Gastrocnemius medialis (tissue), 4 donors: ENCODE data around the gene PPP1R2. TPM values are rescaled to one million over a fixed set of nuclear protein-coding genes. Genes with fewer than 3 reads are reported as not detected.
A peak's percentile ranks its signal among the peaks of the same experiment; 100 is the strongest.

Experiments used
- ATAC-seq, 2 donors: fragments of 150-250 bp; one replicate each; pipeline ENCODE4 v1.9.1; 2016
- DNase-seq, 2 donors: peaks; one replicate each; pipeline ENCODE4 v3.0.0-alpha.2; 2019
- H3K27ac ChIP-seq, 4 donors: fragments of 200-600 bp; sonication (generic); 1 replicate in 1 of 4; 2 replicates in 3 of 4; pipeline ENCODE4 v1.5.1; 2016 to 2018; ENCODE audit warnings: mild to moderate bottlenecking in 2 of 4, moderate library complexity in 1 of 4
- H3K27me3 ChIP-seq, 3 donors: fragments of 200-600 bp; sonication (generic) in 2 of 3; 1 replicate in 1 of 3; 2 replicates in 2 of 3; pipeline versions ENCODE4 v1.5.1 to v1.6.0; 2016 to 2019; ENCODE audit warnings: mild to moderate bottlenecking in 1 of 3, moderate library complexity in 1 of 3
- H3K36me3 ChIP-seq, 2 donors: fragments of 200-600 bp; sonication (generic) in 1 of 2; one replicate each; pipeline ENCODE4 v1.5.1; 2017 to 2018
- H3K4me1 ChIP-seq, 2 donors: fragments of 200-600 bp; sonication (generic) in 1 of 2; one replicate each; pipeline ENCODE4 v1.5.1; 2016 to 2017; ENCODE audit warnings: mild to moderate bottlenecking in 2 of 2
- H3K4me3 ChIP-seq, 4 donors: fragments of 200-600 bp; sonication (generic) in 3 of 4; 1 replicate in 1 of 4; 2 replicates in 3 of 4; pipeline ENCODE4 v1.5.1; 2016 to 2019; ENCODE audit warnings: mild to moderate bottlenecking in 2 of 4
- H3K9me3 ChIP-seq, 3 donors: fragments of 200-600 bp; sonication (generic) in 2 of 3; 1 replicate in 1 of 3; 2 replicates in 2 of 3; pipeline ENCODE4 v1.5.1; 2016 to 2019
- CTCF ChIP-seq, 5 experiments: fragments of 450-650 bp in 3 of 5; fragments of 200-600 bp in 2 of 5; sonication (generic) in 2 of 5; IDR thresholded peaks in 4 of 5; conservative IDR thresholded peaks in 1 of 5; 1 replicate in 4 of 5; 2 replicates in 1 of 5; pipeline ENCODE4 v1.5.1; 2016 to 2019; ENCODE audit warnings: antibody characterized with exemption in 5 of 5, mild to moderate bottlenecking in 3 of 5, moderate library complexity in 3 of 5
- POLR2A ChIP-seq, 2 donors: fragments of 450-650 bp; IDR thresholded peaks; one replicate each; pipeline ENCODE4 v1.6.1; 2017; ENCODE audit warnings: antibody characterized with exemption in 2 of 2, mild to moderate bottlenecking in 2 of 2, moderate library complexity in 2 of 2
- in situ Hi-C, 4 donors: fragments of 200-750 bp; cut with MboI; loops; one replicate each; pipeline versions ENCODE4 v1.15.0 to v1.8.0; 2017; ENCODE audit warnings: low sequenced_read_pairs in 4 of 4
- intact Hi-C: fragments of 100-400 bp; cut with DNase I; formaldehyde crosslinking; loops from one replicate; pipeline ENCODE4 v1.15.1; 2023; ENCODE audit warnings: low total_unique reads
- total RNA-seq, 4 donors: library from RNA; depleted of rRNA; stranded (reverse); fragments of >200 nt; gene quantifications; one replicate each; pipeline versions ENCODE4 v1.1.0 to v1.2.3, GENCODE V29; 2016

Gene PPP1R2
- total RNA-seq, 4 donors from 2014 or later = 80.6 to 133 (median 108) TPM

GRCh38 chr3:195563317-195563716 is 20.2 kb upstream of the PPP1R2 start:
- no peak for ATAC-seq
- Histone ChIP-seq H3K9me3 (no peaks in the 10 kb centered on the region), H3K27ac (no peak overlapping the region), H3K4me3 (no peak overlapping the region), H3K4me1 (peaks cover 17 to 24% of the 10 kb centered on the region in 2 donors), H3K27me3 (no peaks in the 10 kb centered on the region), H3K36me3 (no peaks in the 10 kb centered on the region)
- in situ Hi-C loops (loop anchor here in 1 of 4 donors (25.0 kb wide), 1 partner anchor 274 kb away; no protein-coding TSS in a partner anchor), intact Hi-C loops (no loop called here)
- no peak for DNase-seq
- no peak for TF ChIP-seq CTCF (IDR thresholded peaks at IDR 0.05 in 4 of 5, conservative IDR thresholded peaks at IDR 0.05 in 1 of 5)
- no peak for TF ChIP-seq POLR2A (IDR thresholded peaks at IDR 0.05)

GRCh38 chr3:195559723-195560409 is 16.7 kb upstream of the PPP1R2 start:
- Histone ChIP-seq H3K27me3 (no peaks in the 10 kb centered on the region), H3K36me3 (no peaks in the 10 kb centered on the region), H3K4me3 (no peak overlapping the region), H3K4me1 (peaks cover 23 to 37% of the 10 kb centered on the region in 2 donors), H3K27ac (peak overlapping the region; percentile 87 to 93 (median 88)), H3K9me3 (no peaks in the 10 kb centered on the region)
- TF ChIP-seq POLR2A (IDR thresholded peaks at IDR 0.05) (no peak), CTCF (IDR thresholded peaks at IDR 0.05 in 4 of 5, conservative IDR thresholded peaks at IDR 0.05 in 1 of 5) (no peak)
- intact Hi-C loops = loop anchor here (2.0 kb wide), 2 partner anchors 15 to 37 kb away; no protein-coding TSS in a partner anchor
- DNase-seq (peak; percentile 85 to 90), ATAC-seq (peak; percentile 73 to 81)
- in situ Hi-C loops = loop anchor here in 1 of 4 donors (25.0 kb wide), 1 partner anchor 277 kb away; no protein-coding TSS in a partner anchor

GRCh38 chr3:195558602-195559001 is 15.5 kb upstream of the PPP1R2 start:
- H3K27ac ChIP-seq = peak overlapping the region; percentile 87 to 93 (median 88)
- TF ChIP-seq CTCF (IDR thresholded peaks at IDR 0.05 in 4 of 5, conservative IDR thresholded peaks at IDR 0.05 in 1 of 5) (peak; percentile 60 to 73 (median 65)), POLR2A (IDR thresholded peaks at IDR 0.05) (peak in 1 of 2 donors; percentile 23)
- H3K4me1 ChIP-seq = peaks cover 23 to 37% of the 10 kb centered on the region in 2 donors
- H3K4me3 ChIP-seq = no peak overlapping the region
- peak; percentile 91 to 93 for ATAC-seq
- no peaks in the 10 kb centered on the region for H3K9me3 ChIP-seq
- intact Hi-C loops (loop anchor here (1.0 to 2.0 kb wide), 3 partner anchors 15 to 293 kb away; partner anchors contain the start of gene PPP1R2), in situ Hi-C loops (loop anchor here in 1 of 4 donors (25.0 kb wide), 1 partner anchor 279 kb away; no protein-coding TSS in a partner anchor)
- no peaks in the 10 kb centered on the region for H3K36me3 ChIP-seq
- DNase-seq = peak; percentile 91 to 94
- H3K27me3 ChIP-seq = no peaks in the 10 kb centered on the region

GRCh38 chr3:195557322-195557721 is 14.2 kb upstream of the PPP1R2 start:
- TF ChIP-seq CTCF (IDR thresholded peaks at IDR 0.05 in 4 of 5, conservative IDR thresholded peaks at IDR 0.05 in 1 of 5) (no peak), POLR2A (IDR thresholded peaks at IDR 0.05) (no peak)
- DNase-seq (no peak), ATAC-seq (no peak)
- no peaks in the 10 kb centered on the region for H3K27me3 ChIP-seq
- in situ Hi-C loops (loop anchor here in 1 of 4 donors (25.0 kb wide), 1 partner anchor 280 kb away; no protein-coding TSS in a partner anchor), intact Hi-C loops (no loop called here)
- no peak overlapping the region for H3K4me3 ChIP-seq
- H3K9me3 ChIP-seq = no peaks in the 10 kb centered on the region
- H3K4me1 ChIP-seq = peaks cover 23 to 37% of the 10 kb centered on the region in 2 donors
- H3K36me3 ChIP-seq = no peaks in the 10 kb centered on the region
- H3K27ac ChIP-seq = peak overlapping the region; percentile 87 to 93 (median 88)
